HG03432 (cell line): Measurements from ENCODE around the gene TFEC.
"Not testable (repeated sequence)": the region's sequence is repeated elsewhere in the genome, so short reads cannot be mapped to it uniquely, and the experiment has no call there.

Experiments
- ATAC-seq: cut with Tn5 transposase; IDR thresholded peaks from one replicate; pipeline ENCODE4 v1.9.1; 2021; ENCODE audit warnings: mild to moderate bottlenecking, moderate library complexity; ENCODE audit not compliant: unreplicated experiment

Gene TFEC

DNA sequence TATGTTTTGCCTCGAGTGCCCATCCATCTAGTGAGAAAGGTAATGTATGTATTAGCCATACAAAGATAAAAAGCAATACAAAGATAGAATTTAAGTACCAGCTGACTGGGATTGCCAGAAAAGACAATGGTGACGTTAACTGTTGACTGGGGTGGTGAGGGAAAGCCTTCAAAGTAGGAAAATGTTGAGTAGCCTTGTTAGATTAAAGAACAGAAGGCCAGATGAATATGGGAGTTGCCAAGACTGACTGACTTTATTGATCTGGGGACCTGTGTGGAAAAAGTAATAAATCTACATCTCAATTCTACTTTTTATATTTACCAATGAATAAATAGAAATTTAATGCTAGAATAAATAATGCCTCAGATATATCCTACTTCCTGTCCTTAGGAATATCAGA, 97.7 kb downstream of the TFEC start:
- ATAC-seq = no peak

DNA sequence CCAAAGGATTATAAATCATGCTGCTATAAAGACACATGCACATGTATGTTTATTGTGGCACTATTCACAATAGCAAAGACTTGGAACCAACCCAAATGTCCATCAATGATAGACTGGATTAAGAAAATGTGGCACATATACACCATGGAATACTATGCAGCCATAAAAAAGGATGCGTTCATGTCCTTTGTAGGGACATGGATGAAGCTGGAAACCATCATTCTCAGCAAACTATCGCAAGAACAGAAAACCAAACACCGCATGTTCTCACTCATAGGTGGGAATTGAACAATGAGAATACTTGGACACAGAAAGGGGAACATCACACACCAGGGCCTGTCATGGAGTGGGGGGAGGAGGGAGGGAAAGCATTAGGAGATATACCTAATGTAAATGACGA, 100.4 kb downstream of the TFEC start:
- not testable (repeated sequence) for ATAC-seq

DNA sequence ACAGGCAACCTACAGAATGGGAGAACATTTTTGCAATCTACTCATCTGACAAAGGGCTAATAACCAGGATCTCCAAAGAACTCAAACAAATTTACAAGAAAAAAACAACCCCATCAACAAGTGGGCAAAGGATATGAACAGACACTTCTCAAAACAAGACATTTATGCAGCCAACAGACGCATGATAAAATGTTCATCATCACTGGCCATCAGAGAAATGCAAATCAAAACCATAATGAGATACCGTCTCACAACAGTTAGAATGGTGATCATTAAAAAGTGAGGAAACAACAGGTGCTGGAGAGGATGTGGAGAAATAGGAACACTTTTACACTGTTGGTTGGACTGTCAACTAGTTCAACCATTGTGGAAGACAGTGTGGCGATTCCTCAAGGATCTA, 100.8 kb downstream of the TFEC start:
- ATAC-seq = not testable (repeated sequence)

DNA sequence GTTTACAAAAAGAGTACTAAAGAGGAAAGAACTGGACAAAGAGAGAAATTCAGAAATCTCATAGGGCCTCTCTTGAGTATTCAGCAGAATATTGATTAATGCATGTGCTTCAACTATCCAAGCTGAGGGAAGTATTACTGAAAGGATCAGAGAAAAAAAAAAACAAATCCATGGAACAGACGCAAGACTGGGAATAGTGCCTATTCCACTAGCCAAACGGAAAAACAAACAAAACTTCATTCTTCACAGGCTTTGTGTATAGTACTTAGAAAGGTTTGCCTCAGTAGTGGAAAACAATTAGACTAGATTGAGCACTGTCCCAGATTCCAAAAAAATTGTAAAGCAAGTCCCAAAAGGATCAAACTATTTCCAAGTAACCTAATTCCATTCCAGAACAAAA, 106.2 kb downstream of the TFEC start:
- ATAC-seq = no peak

DNA sequence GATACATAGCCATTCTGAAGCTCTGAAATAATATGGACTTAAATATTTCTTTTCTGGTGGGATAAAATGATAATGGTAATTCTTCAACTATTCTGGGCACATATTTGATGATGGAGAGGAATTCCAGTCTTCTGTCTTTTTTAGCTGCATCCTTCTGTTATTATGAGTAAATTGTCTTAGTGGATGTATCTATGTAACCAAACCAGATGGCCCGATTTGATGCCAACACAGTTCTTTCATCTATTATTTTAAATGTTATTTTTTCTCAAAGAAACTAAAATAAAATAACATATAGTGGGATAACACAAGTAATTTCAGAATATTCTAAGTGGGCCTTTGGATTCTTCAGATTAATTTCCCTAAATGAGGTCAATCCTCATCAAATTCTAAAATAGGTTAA, 110.2 kb downstream of the TFEC start:
- ATAC-seq = no peak

DNA sequence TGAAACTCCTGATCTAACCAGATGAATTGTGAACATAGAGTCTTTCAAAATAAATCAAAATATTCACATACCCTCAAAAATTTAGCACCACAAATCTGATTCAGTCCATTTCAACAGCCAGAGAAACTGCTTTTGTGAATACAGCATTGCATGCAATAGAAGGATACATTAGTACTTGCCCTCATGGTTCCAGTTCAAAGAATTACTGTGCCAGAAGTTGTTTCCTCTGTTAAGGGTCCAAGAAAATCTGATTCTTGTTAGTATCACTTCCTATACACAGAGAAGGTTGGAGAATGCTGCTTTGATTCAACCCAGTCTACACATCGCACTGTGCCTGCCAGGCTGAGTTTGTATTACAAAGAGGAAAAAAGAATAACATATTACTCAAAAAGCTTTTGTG, 115.6 kb downstream of the TFEC start:
- ATAC-seq = no peak

- ATAC-seq = peak; percentile 48
Observed at GRCh38 chr7:115911465-115911864, 119.1 kb downstream of the TFEC start.

DNA sequence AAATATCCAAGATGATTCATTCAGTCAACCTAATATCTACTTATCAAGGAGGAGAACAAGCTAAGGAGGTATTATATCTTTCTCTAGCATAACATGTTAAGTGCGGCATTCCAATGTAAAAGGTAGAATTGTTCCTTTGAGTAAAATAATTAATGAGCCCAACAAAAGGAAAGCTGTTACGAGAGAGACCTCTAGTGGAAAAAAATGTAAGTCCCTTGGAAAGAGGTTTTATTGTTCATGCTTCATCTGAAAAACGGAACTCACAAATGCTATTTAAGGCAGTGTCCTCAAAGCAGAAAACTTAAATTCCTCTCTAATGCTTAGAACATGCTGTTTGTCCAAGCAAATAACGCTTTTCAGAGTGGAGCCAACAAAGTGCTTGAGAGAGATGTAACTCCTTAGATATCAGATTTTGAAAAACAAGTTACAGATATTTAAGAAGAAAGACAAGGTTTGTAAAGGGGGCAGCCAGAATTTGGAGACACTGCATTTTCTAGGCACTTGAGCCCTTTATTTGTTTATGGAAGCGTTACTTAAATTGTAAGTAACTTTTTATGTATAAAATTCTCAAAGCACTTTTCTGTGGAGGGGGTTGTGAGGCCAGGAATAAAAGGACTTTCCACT, 119.9 kb downstream of the TFEC start:
- peak; percentile 77 for ATAC-seq

GRCh38 chr7:115906731-115907130, 123.8 kb downstream of the TFEC start:
- no peak for ATAC-seq

DNA sequence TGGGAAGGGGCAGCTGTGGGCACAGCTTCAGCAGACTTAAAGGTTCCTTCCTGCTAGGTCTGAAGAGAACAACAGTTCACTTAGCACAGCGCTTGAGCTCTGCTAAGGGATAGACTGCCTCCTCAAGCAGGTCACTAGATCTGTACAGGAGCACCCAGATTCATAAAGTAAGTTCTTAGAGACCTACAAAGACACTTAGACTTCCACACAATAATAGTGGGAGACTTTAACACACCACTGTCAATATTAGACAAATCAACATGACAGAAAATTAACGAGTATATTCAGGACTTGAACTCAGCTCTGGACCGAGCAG, 140.9 kb downstream of the TFEC start:
- no peak for ATAC-seq

- ATAC-seq = no peak
Observed at GRCh38 chr7:115888981-115889668, 141.4 kb downstream of the TFEC start.

DNA sequence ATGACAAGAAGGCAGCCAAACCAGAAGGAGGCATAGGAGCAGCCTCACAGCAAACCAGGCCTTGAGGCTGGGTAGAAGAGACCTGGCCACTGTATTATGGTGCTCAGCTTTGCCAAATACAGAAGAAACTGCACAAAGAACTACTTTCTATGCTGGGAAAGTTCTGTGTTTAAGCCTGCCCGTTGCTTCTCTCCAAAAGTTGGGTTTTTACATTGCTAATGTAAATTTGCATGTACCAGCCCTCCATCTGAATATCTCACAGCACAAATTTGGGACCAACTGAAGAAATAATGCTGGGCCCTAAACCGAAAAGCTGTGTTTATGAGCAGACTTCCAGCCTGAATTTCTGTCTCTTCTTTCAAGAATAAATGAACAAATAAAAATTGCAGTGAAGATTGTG, 145.0 kb downstream of the TFEC start:
- ATAC-seq = no peak
